DOHH2 (cell line): ENCODE data around the gene ROCK2.
"Not testable (repeated sequence)": the region's sequence is repeated elsewhere in the genome, so short reads cannot be mapped to it uniquely, and the experiment has no call there.

Source experiments
- CTCF ChIP-seq: fragments of 200-600 bp; sonication (generic); IDR thresholded peaks from one replicate; pipeline ENCODE4 v1.5.1; 2014; ENCODE audit warnings: antibody characterized with exemption, mild to moderate bottlenecking, low read depth, low read length; ENCODE audit not compliant: poor library complexity, severe bottlenecking
- EZH2phosphoT487 ChIP-seq: fragments of 200-600 bp; sonication (generic); IDR thresholded peaks from 2 replicates; pipeline ENCODE4 v1.6.1; 2017; ENCODE audit warnings: borderline replicate concordance, mild to moderate bottlenecking, antibody characterized with exemption, low read length, moderate library complexity, mixed read lengths

- not testable (repeated sequence) for TF ChIP-seq CTCF, EZH2phosphoT487
Observed at GRCh38 chr2:11262438-11262837, 82.0 kb downstream of the ROCK2 start.
